GM12873 (cell line): Measurements from ENCODE around the gene KCNQ1OT1.

ENCODE experiments used
- CTCF ChIP-seq: IDR thresholded peaks from 2 replicates; pipeline ENCODE4 v1.5.1; 2012; ENCODE audit warnings: low read depth, mild to moderate bottlenecking, moderate library complexity, low read length, control low read depth; ENCODE audit not compliant: insufficient read depth; ENCODE audit errors: missing control alignments

Gene KCNQ1OT1

GRCh38 chr11:2574043-2574552 lies 125.7 kb downstream of the KCNQ1OT1 start:
- no peak for TF ChIP-seq CTCF

GRCh38 chr11:2573240-2574042 lies 126.4 kb downstream of the KCNQ1OT1 start:
- TF ChIP-seq CTCF: no peak

- TF ChIP-seq CTCF: no peak
Measured at GRCh38 chr11:2572491-2573239, 127.1 kb downstream of the KCNQ1OT1 start.

- TF ChIP-seq CTCF: no peak
Measured at GRCh38 chr11:2571598-2572281, 128.1 kb downstream of the KCNQ1OT1 start.

GRCh38 chr11:2570841-2571597 lies 128.8 kb downstream of the KCNQ1OT1 start:
- no peak for TF ChIP-seq CTCF

- no peak for TF ChIP-seq CTCF
Measured at GRCh38 chr11:2570211-2570811, 129.5 kb downstream of the KCNQ1OT1 start.
